HEK293 (cell line): Measurements from ENCODE around the gene PDIA5.

Experiments
- CTCF ChIP-seq: fragments of 450-650 bp; formaldehyde crosslinking; IDR thresholded peaks from 2 replicates; pipeline ENCODE4 v1.5.1; 2016; ENCODE audit warnings: missing biosample characterization, missing genetic modification characterization
- MEIS1 ChIP-seq: sonication (generic); formaldehyde crosslinking; IDR thresholded peaks from 2 replicates; pipeline ENCODE4 v1.8.1; 2022; ENCODE audit warnings: missing genetic modification reagents, mild to moderate bottlenecking, borderline replicate concordance
- PRDM6 ChIP-seq: fragments of 450-650 bp; formaldehyde crosslinking; IDR thresholded peaks from 2 replicates; pipeline ENCODE4 v1.5.1; 2017; ENCODE audit warnings: missing biosample characterization, missing genetic modification characterization
- SETDB1 ChIP-seq: IDR thresholded peaks from one replicate; pipeline ENCODE4 v1.6.1; 2017; ENCODE audit warnings: mild to moderate bottlenecking, low read length, moderate library complexity, mixed read lengths; ENCODE audit not compliant: insufficient read length
- SP7 ChIP-seq: fragments of 450-650 bp; formaldehyde crosslinking; IDR thresholded peaks from 2 replicates; pipeline ENCODE4 v1.5.1; 2016; ENCODE audit warnings: missing biosample characterization, missing genetic modification characterization
- ZBTB10 ChIP-seq: fragments of 450-650 bp; formaldehyde crosslinking; IDR thresholded peaks from 2 replicates; pipeline ENCODE4 v1.5.1; 2016; ENCODE audit warnings: missing biosample characterization, missing genetic modification characterization
- ZBTB20 ChIP-seq: fragments of 450-650 bp; formaldehyde crosslinking; IDR thresholded peaks from 2 replicates; pipeline ENCODE4 v1.5.1; 2016; ENCODE audit warnings: missing biosample characterization, missing genetic modification characterization
- ZNF148 ChIP-seq: fragments of 450-650 bp; formaldehyde crosslinking; IDR thresholded peaks from 2 replicates; pipeline ENCODE4 v1.5.0; 2017; ENCODE audit warnings: missing biosample characterization, missing genetic modification characterization, borderline replicate concordance
- ZNF221 ChIP-seq: fragments of 450-650 bp; formaldehyde crosslinking; IDR thresholded peaks from 2 replicates; pipeline ENCODE4 v1.5.1; 2017; ENCODE audit warnings: missing biosample characterization, missing genetic modification characterization, borderline replicate concordance
- ZNF404 ChIP-seq: fragments of 450-650 bp; formaldehyde crosslinking; IDR thresholded peaks from 2 replicates; pipeline ENCODE4 v1.5.1; 2017; ENCODE audit warnings: missing biosample characterization, missing genetic modification characterization
- ZNF624 ChIP-seq: fragments of 450-650 bp; formaldehyde crosslinking; IDR thresholded peaks from 2 replicates; pipeline ENCODE4 v1.5.1; 2017; ENCODE audit warnings: missing biosample characterization, missing genetic modification characterization
- ZNF692 ChIP-seq: fragments of 450-650 bp; formaldehyde crosslinking; IDR thresholded peaks from 2 replicates; pipeline ENCODE4 v1.5.1; 2016; ENCODE audit warnings: missing biosample characterization, missing genetic modification characterization

GRCh38 chr3:123042413-123042812 is 24.4 kb upstream of the PDIA5 start:
- TF ChIP-seq ZNF404 (tag by site-specific recombination) (no peak), CTCF (tag by site-specific recombination) (no peak), MEIS1 (CRISPR knock-in tag) (no peak), ZBTB20 (tag by site-specific recombination) (no peak), ZNF692 (tag by site-specific recombination) (no peak), SP7 (tag by site-specific recombination) (no peak), PRDM6 (tag by site-specific recombination) (no peak), ZNF148 (no peak), ZNF221 (no peak), ZNF624 (tag by site-specific recombination) (no peak), ZBTB10 (tag by site-specific recombination) (no peak), SETDB1 (no peak)
